GM18868 (cell line): ENCODE data around the gene CTBP2.
"Not testable (repeated sequence)": the region's sequence is repeated elsewhere in the genome, so short reads cannot be mapped to it uniquely, and the experiment has no call there.

Source experiments
- ATAC-seq: cut with Tn5 transposase; IDR thresholded peaks from one replicate; pipeline ENCODE4 v1.9.1; 2021; ENCODE audit warnings: mild to moderate bottlenecking, moderate library complexity; ENCODE audit not compliant: unreplicated experiment

The CTBP2 gene

GRCh38 chr10:125187238-125188194 is 27.2 kb upstream of the CTBP2 start:
- no peak for ATAC-seq

- no peak for ATAC-seq
Observed at GRCh38 chr10:125186431-125187170, 26.2 kb upstream of the CTBP2 start.

- ATAC-seq, result not testable (repeated sequence)
Observed at GRCh38 chr10:125179107-125179506, 18.7 kb upstream of the CTBP2 start.

GRCh38 chr10:125177641-125178640 is 17.6 kb upstream of the CTBP2 start:
- ATAC-seq, result no peak

- ATAC-seq, result no peak
Observed at GRCh38 chr10:125175807-125176206, 15.4 kb upstream of the CTBP2 start.

- no peak for ATAC-seq
Observed at GRCh38 chr10:125174360-125174759, 14.0 kb upstream of the CTBP2 start.

- no peak for ATAC-seq
Observed at GRCh38 chr10:125172694-125173093, 12.3 kb upstream of the CTBP2 start.

GRCh38 chr10:125171402-125172306 is 11.3 kb upstream of the CTBP2 start:
- no peak for ATAC-seq

- no peak for ATAC-seq
Observed at GRCh38 chr10:125169915-125170314, 9.6 kb upstream of the CTBP2 start.

GRCh38 chr10:125169279-125169678 is 8.9 kb upstream of the CTBP2 start:
- ATAC-seq, result no peak

GRCh38 chr10:125166658-125167057 is 6.3 kb upstream of the CTBP2 start:
- no peak for ATAC-seq

- ATAC-seq, result no peak
Observed at GRCh38 chr10:125165584-125166573, 5.5 kb upstream of the CTBP2 start.

- no peak for ATAC-seq
Observed at GRCh38 chr10:125164421-125164820, 4.1 kb upstream of the CTBP2 start.

GRCh38 chr10:125163803-125164202 is 3.4 kb upstream of the CTBP2 start:
- no peak for ATAC-seq

GRCh38 chr10:125163312-125163711 is 2.9 kb upstream of the CTBP2 start:
- ATAC-seq, result not testable (repeated sequence)

- no peak for ATAC-seq
Observed at GRCh38 chr10:125162120-125162931, 2.0 kb upstream of the CTBP2 start.

GRCh38 chr10:125161707-125162119 is 1.4 kb upstream of the CTBP2 start:
- ATAC-seq, result no peak
